HG02973 (cell line): ENCODE results near the gene IGLL5.
"Not testable (repeated sequence)": the region's sequence is repeated elsewhere in the genome, so short reads cannot be mapped to it uniquely, and the experiment has no call there.

Experiments used
- ATAC-seq: cut with Tn5 transposase; IDR thresholded peaks from one replicate; pipeline ENCODE4 v1.9.1; 2021; ENCODE audit warnings: moderate library complexity; ENCODE audit not compliant: unreplicated experiment

Gene IGLL5

DNA sequence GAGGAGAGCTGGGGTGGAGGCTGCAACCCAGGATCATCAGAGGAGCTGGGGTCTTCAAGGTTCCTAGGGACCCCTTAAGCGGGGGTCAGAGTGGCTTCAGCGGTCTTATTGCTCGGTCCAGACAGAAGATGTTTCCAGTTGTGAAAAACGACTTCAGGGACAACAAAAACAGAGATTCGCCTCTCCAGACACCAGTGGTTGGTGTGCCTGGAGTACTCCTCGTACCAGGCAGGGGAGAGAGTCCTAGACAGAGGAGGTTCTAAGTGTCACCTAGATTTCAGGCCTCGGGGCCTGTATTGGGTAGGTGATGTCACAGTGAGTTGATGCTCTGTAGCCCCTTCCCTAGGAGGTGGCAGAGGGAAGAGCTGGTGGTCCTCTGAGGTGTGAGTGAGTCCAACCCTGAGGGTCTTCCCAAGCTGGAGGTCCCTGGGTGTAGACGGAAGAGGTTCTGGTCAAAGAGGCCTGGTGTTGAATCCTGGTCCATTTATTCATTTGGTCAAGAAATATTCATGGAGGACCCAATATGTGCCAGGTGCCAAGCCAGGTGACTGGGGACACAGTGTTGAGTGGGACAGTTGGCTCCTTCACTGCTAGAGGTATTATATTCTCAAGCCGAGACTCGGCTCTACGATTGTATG is 4.4 kb upstream of the IGLL5 start:
- no peak for ATAC-seq

DNA sequence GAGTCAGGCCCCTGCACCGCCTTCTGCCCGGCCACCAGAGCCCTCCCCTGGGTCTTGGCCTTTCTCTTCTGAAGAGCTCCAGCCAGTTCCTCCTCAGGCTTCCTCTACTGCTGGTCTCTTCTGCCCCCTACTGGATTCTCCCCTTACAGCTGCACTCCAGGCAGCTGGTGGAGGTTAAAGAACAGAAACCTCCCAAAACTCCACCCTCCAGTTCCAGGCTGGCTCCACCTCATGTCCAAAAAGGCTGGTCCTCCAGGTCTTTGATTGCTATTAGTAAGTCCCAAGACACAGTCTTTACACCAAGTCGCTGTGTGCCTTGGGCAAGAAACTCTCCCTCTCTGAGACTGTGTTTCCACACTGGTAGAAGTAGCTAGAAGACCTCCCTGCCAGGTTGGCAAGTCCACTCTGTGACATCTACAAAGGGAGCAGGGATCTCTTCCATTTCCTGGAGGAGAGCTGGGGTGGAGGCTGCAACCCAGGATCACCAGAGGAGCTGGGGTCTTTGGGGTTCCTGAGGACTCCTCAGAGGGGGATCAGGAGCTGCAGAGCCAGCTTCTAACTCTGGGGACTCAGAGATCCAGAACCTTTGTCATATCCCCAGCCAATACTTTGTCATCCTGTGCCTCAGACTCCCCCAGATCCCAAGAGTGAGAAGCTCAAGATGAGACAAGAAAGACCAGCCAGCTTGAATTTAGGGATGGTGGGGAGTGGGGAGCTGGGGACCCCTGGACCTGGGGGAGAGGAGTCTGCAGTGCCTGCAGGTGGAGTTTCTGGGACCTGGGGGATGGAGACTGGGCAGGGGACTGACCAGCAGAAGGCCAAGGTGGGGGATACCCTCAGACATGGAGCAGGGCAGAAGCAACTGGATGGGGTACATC is 3.4 kb upstream of the IGLL5 start:
- no peak for ATAC-seq

DNA sequence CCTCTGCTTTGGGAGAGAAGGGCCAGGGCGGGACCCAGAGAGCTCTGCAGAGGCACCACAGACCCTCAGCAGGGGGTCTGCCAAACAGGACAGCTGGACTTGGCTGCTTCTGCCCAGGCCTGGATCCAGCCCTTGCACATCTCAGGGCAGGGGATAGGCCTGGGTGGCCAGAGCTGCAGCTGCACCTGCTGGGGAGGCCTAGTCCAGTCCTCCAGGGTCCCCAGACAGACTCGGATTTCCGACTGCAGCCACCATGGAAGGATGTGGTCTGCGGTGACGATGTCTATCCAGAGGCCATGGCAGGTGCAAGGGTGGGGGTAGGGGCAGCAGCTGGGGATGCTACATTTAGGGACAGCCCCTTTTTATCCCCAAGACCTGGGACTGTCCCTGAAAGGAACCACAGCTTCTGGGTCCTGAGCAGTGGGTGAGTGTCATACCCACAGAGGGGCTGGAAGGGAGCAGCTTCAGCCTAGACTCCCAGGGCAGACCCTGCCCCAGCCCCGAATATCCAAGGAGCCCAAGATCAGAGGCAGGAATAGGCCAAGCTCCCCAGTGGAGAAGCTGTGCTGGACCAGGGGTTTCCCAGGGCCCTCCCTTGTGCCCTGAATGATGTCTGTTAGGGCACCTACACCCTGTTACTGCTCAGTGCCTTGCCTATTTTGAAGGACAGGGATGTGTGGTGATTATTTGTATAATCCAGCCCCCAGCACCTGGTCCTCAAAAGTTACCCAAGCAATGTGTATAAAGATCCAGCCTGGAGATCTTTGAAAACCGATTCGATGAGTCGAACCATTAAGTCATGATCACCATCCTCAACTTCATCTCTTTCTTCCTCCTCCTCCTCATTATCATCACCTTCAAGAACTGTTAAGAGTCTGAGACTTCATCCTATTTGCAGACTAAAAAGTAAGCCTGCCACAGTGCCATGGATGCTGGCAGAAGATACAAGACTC is 2.5 kb upstream of the IGLL5 start:
- ATAC-seq: peak; percentile 64

DNA sequence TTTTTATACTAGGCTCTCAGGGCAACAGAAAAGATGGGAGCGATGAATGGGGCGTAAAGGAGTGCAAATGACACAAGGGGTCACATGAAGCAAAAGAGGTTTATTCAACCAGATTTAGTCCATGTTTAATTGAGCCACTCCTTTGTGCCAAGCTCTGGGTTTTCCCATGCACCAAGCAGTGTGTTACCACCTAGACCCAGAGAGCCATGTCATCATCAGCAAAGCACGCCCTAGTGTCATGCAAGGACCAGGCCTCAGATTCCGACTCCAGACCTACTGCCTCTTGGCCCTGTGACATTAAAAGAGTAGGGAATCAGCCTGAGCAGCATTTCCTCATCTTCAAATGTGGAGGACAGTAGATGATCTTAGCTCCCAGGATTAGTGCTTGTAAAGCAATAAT is 1.1 kb upstream of the IGLL5 start:
- ATAC-seq: no peak

DNA sequence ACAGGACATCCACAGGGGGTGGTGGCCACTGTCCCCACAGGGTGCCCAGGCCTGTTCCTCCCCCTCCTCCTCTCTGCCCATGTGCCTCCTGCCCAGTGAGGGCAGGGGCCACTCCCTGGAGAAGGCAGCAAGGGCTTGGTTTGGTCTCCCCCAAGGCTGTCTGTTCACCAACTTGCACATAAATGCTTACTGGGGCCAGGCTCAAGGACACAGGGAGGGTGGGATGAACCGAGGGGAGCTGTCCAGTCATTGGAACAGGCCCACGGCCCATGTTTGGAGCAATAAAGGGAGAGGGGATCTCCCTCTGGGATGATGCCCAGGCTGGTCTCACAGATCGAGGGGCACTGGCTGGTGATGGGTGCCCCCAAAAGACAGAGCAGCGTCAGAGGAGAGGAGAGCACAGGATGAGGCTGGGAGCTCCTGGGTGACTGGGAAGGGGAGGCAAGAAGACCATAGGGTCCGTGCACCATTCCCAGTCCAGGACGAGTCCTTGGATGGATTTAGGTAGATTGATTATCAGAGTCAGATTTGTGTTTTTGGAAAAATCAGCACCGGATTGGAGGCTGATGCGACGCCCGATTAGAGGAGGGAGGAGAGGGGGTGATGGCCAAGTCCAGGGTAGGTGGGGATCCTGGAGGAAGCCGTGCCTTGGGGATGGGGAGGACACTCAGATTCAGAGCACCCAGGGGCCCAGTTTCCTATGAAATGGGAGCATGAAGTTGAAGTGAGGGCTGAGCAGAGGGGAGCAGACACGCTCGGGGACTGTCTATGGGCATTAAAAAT is 1.1 kb downstream of the IGLL5 start:
- no peak for ATAC-seq

DNA sequence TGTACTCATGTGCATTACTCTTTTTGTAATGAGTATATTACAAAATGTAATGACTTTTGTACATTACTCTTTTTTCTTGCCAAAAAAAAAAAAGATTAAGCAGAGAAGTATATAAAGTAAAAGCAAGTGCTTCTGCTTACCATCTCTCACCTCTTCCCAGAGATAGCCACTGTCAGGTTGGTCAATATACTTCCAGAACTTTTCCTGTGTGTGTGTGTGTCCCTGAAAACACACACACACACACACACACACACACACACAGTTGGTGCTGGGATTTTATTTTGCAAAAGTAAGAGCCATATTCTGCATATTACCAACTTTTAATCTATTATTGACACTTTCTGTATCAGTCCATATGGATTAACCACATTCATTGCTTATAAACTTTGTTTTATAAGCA is 2.5 kb downstream of the IGLL5 start:
- no peak for ATAC-seq

DNA sequence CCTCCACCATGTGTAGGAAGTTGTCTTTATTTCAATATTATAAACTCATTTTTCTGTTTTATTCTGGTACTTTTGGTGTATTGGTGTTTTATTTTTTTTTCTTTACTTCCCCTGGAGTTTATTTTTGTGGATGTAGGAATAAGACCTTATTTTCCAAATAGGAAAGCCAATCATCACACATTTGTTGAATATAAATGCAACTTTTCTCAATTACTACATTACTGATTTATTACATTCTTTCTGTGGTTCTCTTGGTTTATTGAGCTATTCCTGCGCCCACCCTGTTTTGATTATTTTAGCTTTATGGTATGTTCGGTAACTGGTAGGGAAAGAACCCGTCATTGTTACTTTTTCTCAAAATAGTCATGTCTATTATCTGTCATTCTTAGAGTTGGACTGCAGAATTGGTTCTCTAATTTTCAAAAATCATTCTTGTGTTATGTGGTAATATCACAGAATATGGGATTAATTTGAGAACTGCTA is 3.6 kb downstream of the IGLL5 start:
- no peak for ATAC-seq

DNA sequence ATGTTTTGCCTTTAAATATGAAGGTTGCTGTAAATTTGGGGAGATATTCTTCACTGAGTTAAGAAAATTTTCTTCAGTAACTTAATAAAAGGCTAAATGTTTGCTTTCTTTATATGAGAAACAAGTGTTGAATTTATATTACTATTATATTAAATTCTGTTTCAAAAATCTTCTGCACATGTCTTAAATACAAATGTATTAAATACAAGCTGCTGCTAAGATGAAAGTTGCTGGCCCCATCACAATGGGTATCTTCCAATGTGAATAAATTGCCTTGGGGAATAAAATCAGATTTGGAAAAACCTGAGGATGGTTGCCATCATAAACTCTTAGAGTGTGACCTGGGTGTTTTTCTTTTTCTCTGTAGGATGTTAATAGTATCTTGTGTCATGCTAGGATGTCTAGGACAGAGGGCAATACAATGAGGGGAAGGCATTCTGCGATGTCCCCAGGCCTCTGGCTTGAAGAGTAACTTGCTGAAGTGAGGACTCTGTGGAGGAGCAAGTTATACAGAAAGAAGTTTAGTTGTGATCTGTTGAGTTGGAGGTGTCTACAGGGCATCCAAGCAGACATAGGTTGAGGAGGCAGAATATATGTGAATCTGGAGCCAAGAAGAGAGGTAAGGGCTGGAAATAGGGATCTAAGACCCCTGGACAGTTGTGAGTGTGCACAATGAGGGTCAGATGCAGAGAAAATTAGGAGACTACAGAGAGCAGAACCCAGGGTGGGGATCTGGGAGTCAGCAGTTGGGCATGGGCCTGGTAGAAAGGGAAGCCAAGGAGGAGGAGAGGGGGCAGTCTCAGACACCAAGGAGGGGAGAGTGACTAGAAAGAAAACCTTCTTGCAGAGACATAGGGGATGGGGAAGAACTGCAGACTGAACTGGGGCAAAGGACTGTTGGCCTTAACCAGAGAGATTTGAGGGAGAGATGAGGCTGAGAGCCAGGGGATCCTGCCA is 4.8 kb downstream of the IGLL5 start:
- ATAC-seq: no peak

DNA sequence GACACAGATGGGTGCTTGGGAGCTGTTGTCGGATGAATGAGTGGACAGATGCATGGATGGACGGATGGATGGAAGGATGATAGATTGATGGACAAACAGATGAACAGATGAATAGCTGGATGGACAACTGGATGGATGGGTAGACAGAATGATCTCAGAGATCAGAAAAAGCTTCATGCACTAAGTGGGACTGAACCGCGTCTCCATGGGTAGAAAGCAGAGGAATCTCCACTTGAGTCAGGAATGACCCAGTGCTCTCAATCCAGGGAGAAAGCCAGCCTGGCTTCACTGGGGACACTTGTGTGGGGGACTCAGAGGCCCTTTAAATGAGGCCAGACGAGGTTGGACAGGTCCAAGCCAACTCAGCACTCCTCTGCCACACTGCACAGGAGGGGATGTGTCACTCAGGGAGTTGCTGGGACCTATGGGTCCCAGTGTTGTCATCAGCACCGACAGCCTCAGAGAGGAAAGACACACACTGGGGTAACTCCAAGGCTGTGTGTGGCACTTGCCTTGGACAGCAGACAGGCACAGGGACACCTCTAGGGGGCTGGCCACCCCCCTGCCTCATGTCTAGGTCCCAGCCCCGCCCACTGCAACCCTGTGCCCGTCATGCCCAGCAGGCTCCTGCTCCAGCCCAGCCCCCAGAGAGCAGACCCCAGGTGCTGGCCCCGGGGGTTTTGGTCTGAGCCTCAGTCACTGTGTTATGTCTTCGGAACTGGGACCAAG is 5.6 kb downstream of the IGLL5 start:
- no peak for ATAC-seq

DNA sequence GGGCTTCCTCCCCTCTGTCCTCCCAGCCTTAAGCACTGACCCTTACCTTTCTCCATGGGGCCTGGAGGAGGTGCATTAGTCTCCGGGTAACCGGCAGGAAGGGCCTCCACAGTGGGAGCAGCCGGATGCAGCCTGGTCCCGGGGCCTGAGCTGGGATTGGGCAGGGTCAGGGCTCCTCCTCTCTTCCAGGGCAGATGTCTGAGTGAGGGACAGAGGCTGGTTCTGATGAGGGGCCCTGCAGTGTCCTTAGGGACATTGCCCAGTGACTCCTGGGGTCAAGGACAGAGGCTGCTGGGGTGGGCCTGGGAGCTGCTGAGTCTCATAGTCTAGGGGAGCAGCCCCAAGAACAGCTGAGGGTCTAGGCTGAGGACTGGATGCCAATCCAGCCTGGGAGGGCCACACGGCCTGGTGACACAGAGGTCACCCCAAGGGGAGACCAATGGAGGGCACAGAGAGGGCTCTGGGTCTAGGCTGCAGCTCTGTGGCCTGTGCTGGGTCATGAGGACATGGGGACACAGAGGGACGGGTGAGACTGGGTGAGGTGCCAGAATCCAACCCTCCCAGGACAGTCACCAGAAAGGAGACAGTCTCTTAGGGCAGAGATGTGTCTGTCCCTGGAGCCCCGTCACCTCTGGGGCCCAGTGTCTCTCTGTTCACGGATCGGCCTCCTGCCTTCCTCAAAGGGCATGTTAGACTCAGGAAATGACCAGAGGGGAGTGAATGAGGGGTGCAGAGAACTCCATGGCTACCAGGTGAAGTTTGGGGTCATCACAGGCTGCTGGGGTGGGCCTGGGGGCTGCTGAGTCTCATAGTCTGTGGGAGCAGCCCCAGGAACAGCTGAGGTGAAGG is 6.5 kb downstream of the IGLL5 start:
- no peak for ATAC-seq

DNA sequence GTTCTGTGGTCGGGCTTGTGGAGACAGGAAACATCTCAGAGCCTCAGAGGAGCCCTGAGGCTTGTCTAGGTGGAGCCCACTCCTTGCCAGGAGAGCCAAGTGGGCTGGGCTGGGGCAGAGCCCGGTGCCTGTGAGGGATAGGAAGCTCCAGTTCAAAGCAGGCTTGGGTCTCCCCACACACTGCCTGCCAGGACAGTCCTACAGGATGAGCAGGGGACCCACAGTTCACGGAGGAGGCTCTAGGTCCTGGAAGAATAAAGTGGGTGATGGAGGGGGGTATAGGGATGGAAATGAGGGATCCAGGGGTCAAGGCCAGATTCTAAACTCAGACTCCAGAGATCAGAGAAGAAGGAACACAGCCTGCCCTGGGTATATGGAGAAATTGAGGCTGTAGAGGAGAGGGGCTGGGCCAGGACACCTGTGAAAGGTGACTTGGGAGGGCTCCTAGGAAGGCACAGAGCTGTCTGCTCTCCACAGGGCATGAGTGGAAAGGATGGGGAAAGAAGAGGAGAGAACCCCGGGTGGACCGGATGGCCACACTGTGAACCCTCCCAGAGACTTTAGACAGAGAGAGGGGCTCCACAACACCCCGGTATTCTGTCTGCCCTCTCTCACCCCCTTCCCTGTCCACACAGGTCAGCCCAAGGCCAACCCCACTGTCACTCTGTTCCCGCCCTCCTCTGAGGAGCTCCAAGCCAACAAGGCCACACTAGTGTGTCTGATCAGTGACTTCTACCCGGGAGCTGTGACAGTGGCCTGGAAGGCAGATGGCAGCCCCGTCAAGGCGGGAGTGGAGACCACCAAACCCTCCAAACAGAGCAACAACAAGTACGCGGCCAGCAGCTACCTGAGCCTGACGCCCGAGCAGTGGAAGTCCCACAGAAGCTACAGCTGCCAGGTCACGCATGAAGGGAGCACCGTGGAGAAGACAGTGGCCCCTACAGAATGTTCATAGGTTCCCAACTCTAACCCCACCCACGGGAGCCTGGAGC is 7.4 kb downstream of the IGLL5 start:
- no peak for ATAC-seq

DNA sequence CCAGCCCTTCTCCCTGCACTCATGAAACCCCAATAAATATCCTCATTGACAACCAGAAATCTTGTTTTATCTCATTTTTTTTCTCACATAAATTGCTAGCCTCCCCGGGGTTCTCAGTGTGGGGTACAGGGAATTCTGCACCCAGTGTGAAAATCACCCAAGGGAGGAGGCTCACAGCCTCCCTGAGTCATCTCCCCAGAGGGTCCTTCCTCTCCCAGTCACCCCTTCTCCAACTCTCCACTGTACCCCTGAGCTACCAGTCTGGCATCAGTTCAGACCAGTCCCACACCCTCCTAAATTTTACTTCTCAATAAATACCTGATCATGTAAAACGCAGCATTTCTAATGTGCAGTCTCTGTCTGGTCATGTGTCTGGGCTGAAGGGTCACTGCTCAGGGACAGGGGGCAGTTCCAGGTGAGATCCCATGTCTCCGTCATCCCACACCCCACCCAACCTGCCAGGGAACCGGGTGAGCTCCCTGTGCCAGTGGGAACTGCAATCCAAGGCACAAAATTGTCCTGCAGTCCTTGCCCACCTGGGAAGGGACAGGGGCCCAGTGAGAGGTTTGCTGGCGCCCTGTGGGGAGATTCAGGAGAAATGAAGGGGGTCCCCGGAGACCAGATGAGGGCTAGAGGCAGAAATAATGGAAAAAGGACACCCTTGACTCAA is 8.3 kb downstream of the IGLL5 start:
- ATAC-seq: no peak

DNA sequence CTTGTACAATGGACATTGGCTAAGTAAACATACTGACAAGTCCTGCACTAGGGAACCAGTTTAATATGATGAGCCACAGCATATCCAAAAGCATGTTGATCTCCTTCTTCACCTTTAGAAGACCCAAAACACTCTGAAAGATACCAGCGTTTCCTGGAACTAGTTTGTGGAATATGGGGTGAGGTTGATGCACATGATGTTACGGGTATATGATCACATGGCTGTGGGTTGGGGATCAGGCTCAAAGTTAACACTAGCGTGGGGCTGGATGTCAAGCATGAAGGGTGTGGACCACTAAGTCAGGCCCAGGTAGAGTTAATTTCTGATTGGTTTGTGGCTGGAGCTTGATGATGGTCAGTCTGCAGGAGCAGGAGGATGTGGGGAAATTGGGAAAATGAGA is 9.0 kb downstream of the IGLL5 start:
- no peak for ATAC-seq

DNA sequence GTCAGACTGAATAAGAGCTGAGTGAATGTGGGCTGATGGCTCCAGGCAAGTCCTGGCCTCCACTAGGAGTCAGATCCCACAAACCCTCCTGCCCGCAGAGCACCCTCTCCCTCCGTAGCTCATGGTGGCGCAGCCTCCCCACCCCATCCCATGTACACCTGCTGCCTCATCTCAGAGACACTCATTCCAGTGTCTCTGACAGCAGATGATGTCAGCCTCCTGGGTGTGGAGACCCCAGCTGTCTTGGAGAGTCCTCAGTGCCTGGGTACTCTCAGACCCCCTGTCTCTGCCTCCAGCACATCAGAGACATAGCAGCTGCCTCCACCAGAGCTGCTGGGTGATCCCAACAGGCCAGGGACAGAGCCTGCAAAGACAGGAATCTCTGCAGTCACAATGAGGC is 9.5 kb downstream of the IGLL5 start:
- ATAC-seq: no peak

DNA sequence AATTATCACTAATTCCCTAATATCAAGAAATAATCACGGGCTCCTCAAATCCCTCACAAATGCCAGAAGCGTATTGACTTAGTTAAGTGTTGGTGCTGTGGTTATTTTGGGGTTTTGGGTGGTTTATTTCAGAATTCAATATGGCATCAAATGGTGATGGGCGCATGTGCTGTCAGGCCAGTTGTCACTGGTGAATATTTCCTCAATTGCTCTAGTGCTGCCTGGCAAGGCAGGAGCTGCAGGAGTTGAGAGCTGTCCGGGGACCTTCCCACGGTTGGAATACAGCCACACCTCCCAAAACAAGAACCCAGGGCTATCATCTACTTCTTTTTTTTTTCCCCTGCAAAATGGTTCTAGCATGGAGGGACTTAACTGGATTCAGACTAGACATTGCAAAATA is 10.3 kb downstream of the IGLL5 start:
- no peak for ATAC-seq

DNA sequence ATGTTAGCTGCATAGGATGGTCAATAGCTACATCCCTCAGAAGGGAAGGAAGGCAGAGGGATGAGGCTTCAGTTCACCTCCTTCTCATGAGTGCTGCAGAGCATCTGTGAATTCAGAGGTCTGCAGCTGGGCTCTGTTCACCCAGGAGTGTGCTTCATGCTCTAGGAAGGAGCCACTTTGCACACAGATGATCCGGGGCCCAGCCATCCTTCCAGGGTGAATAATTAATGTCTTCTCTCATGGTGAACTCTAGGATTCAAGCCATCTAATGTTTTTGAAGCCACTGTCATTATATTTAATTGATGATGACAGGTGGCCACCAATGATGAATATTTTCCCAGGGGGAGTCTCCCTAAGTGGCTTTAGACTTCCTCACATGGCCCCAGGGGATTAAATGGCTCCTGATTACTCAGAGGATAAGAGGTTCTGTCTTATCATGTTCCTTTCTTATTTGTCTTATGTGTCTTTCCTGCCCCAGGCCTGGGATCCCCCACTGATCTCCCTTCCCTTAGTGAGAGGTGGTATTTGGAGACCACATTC is 10.9 kb downstream of the IGLL5 start:
- ATAC-seq: not testable (repeated sequence)
